IPS-20b (cell line): ENCODE data around the gene CCDC51.

Source experiments
- H3K27ac ChIP-seq: one replicate; pipeline ENCODE4 v1.5.1; 2013; ENCODE audit warnings: low read length
- H3K27me3 ChIP-seq: 2 replicates; pipeline ENCODE4 v1.6.1; 2013; ENCODE audit warnings: mild to moderate bottlenecking, low read length, inconsistent platforms; ENCODE audit not compliant: insufficient read depth
- H3K36me3 ChIP-seq: 2 replicates; pipeline ENCODE4 v1.6.1; 2013; ENCODE audit warnings: low read depth, mild to moderate bottlenecking, inconsistent platforms, low read length, moderate library complexity; ENCODE audit not compliant: insufficient read depth
- H3K4me1 ChIP-seq: 2 replicates; pipeline ENCODE4 v1.6.1; 2013; ENCODE audit warnings: mild to moderate bottlenecking, control low read depth, inconsistent platforms, low read length, moderate library complexity; ENCODE audit not compliant: insufficient read depth
- H3K4me3 ChIP-seq: 2 replicates; pipeline ENCODE4 v1.5.1; 2013; ENCODE audit warnings: mild to moderate bottlenecking, low read length, inconsistent platforms
- H3K9ac ChIP-seq: 2 replicates; pipeline ENCODE4 v1.6.1; 2013; ENCODE audit warnings: low read depth, mild to moderate bottlenecking, inconsistent platforms, low read length, moderate library complexity
- H3K9me3 ChIP-seq: 2 replicates; pipeline ENCODE4 v1.6.1; 2013; ENCODE audit warnings: mild to moderate bottlenecking, low read depth, low read length, inconsistent platforms; ENCODE audit not compliant: insufficient read depth

Gene CCDC51

GRCh38 chr3:48415251-48415953 is 24.5 kb downstream of the CCDC51 start:
- H3K4me1 ChIP-seq = no peaks in the 10 kb centered on the region
- H3K27ac ChIP-seq = no peak overlapping the region
- H3K36me3 ChIP-seq = peaks cover 99% of the 10 kb centered on the region
- no peak overlapping the region for H3K4me3 ChIP-seq
- no peaks in the 10 kb centered on the region for H3K27me3 ChIP-seq
- H3K9me3 ChIP-seq = no peaks in the 10 kb centered on the region
- H3K9ac ChIP-seq = no peak overlapping the region

- Histone ChIP-seq H3K36me3 (peaks cover 99% of the 10 kb centered on the region), H3K4me1 (no peaks in the 10 kb centered on the region), H3K27ac (no peak overlapping the region), H3K27me3 (no peaks in the 10 kb centered on the region), H3K4me3 (no peak overlapping the region), H3K9ac (no peak overlapping the region), H3K9me3 (no peaks in the 10 kb centered on the region)
Measured at GRCh38 chr3:48414376-48415250, 25.3 kb downstream of the CCDC51 start.

GRCh38 chr3:48413611-48414010 is 26.3 kb downstream of the CCDC51 start:
- Histone ChIP-seq H3K27ac (no peak overlapping the region), H3K27me3 (no peaks in the 10 kb centered on the region), H3K9me3 (no peaks in the 10 kb centered on the region), H3K9ac (no peak overlapping the region), H3K36me3 (peaks cover 99% of the 10 kb centered on the region), H3K4me1 (no peaks in the 10 kb centered on the region), H3K4me3 (no peak overlapping the region)

GRCh38 chr3:48413086-48413485 is 26.8 kb downstream of the CCDC51 start:
- Histone ChIP-seq H3K9ac (no peak overlapping the region), H3K36me3 (peaks cover 99% of the 10 kb centered on the region), H3K9me3 (no peaks in the 10 kb centered on the region), H3K4me3 (no peak overlapping the region), H3K4me1 (no peaks in the 10 kb centered on the region), H3K27ac (no peak overlapping the region), H3K27me3 (no peaks in the 10 kb centered on the region)

GRCh38 chr3:48412375-48413001 is 27.4 kb downstream of the CCDC51 start:
- Histone ChIP-seq H3K36me3 (peaks cover 99% of the 10 kb centered on the region), H3K9me3 (no peaks in the 10 kb centered on the region)

GRCh38 chr3:48411606-48412374 is 28.1 kb downstream of the CCDC51 start:
- no peaks in the 10 kb centered on the region for H3K4me1 ChIP-seq
- peaks cover 99% of the 10 kb centered on the region for H3K36me3 ChIP-seq
- H3K9ac ChIP-seq = no peak overlapping the region
- H3K9me3 ChIP-seq = no peaks in the 10 kb centered on the region
- H3K4me3 ChIP-seq = no peak overlapping the region
- no peaks in the 10 kb centered on the region for H3K27me3 ChIP-seq
- H3K27ac ChIP-seq = no peak overlapping the region

More at GRCh38 chr3:48412375-48413001, 27.4 kb downstream of the CCDC51 start:
- Histone ChIP-seq H3K4me3 (no peak overlapping the region), H3K27me3 (no peaks in the 10 kb centered on the region), H3K9ac (no peak overlapping the region), H3K27ac (no peak overlapping the region), H3K4me1 (no peaks in the 10 kb centered on the region)

GRCh38 chr3:48411041-48411588 is 28.8 kb downstream of the CCDC51 start:
- no peaks in the 10 kb centered on the region for H3K9me3 ChIP-seq
- no peaks in the 10 kb centered on the region for H3K4me1 ChIP-seq
- H3K36me3 ChIP-seq = peaks cover 99% of the 10 kb centered on the region
- no peak overlapping the region for H3K9ac ChIP-seq
- no peaks in the 10 kb centered on the region for H3K27me3 ChIP-seq
- H3K27ac ChIP-seq = no peak overlapping the region
- no peak overlapping the region for H3K4me3 ChIP-seq

- Histone ChIP-seq H3K36me3 (peaks cover 99% of the 10 kb centered on the region), H3K27ac (no peak overlapping the region)
Measured at GRCh38 chr3:48410205-48411040, 29.5 kb downstream of the CCDC51 start.

GRCh38 chr3:48409291-48410201 is 30.4 kb downstream of the CCDC51 start:
- Histone ChIP-seq H3K27ac (no peak overlapping the region), H3K9me3 (no peaks in the 10 kb centered on the region), H3K9ac (no peak overlapping the region), H3K4me1 (no peaks in the 10 kb centered on the region), H3K36me3 (peaks cover 99% of the 10 kb centered on the region), H3K27me3 (no peaks in the 10 kb centered on the region), H3K4me3 (no peak overlapping the region)

More at GRCh38 chr3:48410205-48411040, 29.5 kb downstream of the CCDC51 start:
- H3K27me3 ChIP-seq = no peaks in the 10 kb centered on the region
- no peak overlapping the region for H3K4me3 ChIP-seq
- no peaks in the 10 kb centered on the region for H3K9me3 ChIP-seq
- no peaks in the 10 kb centered on the region for H3K4me1 ChIP-seq
- H3K9ac ChIP-seq = no peak overlapping the region

GRCh38 chr3:48408823-48409281 is 31.1 kb downstream of the CCDC51 start:
- Histone ChIP-seq H3K4me1 (no peaks in the 10 kb centered on the region), H3K27ac (no peak overlapping the region), H3K36me3 (peaks cover 99% of the 10 kb centered on the region), H3K9ac (no peak overlapping the region), H3K4me3 (no peak overlapping the region), H3K9me3 (no peaks in the 10 kb centered on the region), H3K27me3 (no peaks in the 10 kb centered on the region)
